IMR-90 (cell line): ENCODE measurements around the gene IER5. TPM values are rescaled to one million over a fixed set of nuclear protein-coding genes. Genes with fewer than 3 reads are reported as not detected.

Source experiments
- ATAC-seq: fragments of 200-7000 bp; cut with Tn5 transposase; 2 replicates; pipeline ENCODE4 v1.9.1; 2020; ENCODE audit warnings: low read depth, mild to moderate bottlenecking, moderate library complexity
- BruUV-seq: library from RNA; stranded (reverse); fragments of 400-500 nt; replicated peaks from 2 replicates; lab custom pipeline; 2021; lab: Mats Ljungman, UMichigan
- CTCF ChIA-PET: fragments of 300-600 bp; formaldehyde crosslinking; extraction: SDS; loops from one replicate; lab custom pipeline; 2021; ENCODE audit warnings: antibody characterized with exemption; lab: Yijun Ruan, JAX
- POLR2A ChIA-PET: fragments of 300-600 bp; sonication (Branson Sonifier 250); formaldehyde crosslinking; loops from one replicate; lab custom pipeline; 2022; ENCODE audit warnings: antibody characterized with exemption; ENCODE audit not compliant: unreplicated experiment; lab: Charles Lee
- DNase-seq: peaks from one replicate; pipeline ENCODE4 v3.0.0; 2013
- H2AFZ ChIP-seq: replicated peaks from 2 replicates; pipeline ENCODE3; 2013; ENCODE audit warnings: low read length, mild to moderate bottlenecking; ENCODE audit not compliant: poor library complexity
- H2AK5ac ChIP-seq: 2 replicates; pipeline ENCODE4 v1.6.1; 2013; ENCODE audit warnings: low read depth, low read length, inconsistent platforms
- H2AK9ac ChIP-seq: replicated peaks from 2 replicates; pipeline ENCODE3; 2013; ENCODE audit warnings: mild to moderate bottlenecking, low read depth, low read length, moderate library complexity; ENCODE audit not compliant: poor library complexity
- H2BK120ac ChIP-seq: 2 replicates; pipeline ENCODE4 v1.6.1; 2013; ENCODE audit warnings: low read depth, low read length, inconsistent platforms
- H2BK15ac ChIP-seq: 3 replicates; pipeline ENCODE4 v1.6.1; 2013; ENCODE audit warnings: low read depth, low read length, inconsistent platforms
- H2BK20ac ChIP-seq: 2 replicates; pipeline ENCODE4 v1.6.1; 2013; ENCODE audit warnings: low read depth, mild to moderate bottlenecking, inconsistent platforms, low read length, moderate library complexity
- H2BK5ac ChIP-seq: 2 replicates; pipeline ENCODE4 v1.6.1; 2013; ENCODE audit warnings: mild to moderate bottlenecking, low read depth, low read length, inconsistent platforms; ENCODE audit not compliant: poor library complexity, severe bottlenecking
- H3K14ac ChIP-seq: replicated peaks from 2 replicates; pipeline ENCODE4 v1.6.1; 2013; ENCODE audit warnings: low read depth, low read length, inconsistent platforms
- H3K18ac ChIP-seq: 2 replicates; pipeline ENCODE4 v1.6.1; 2013; ENCODE audit warnings: low read depth, low read length, control low read depth
- H3K23ac ChIP-seq: 2 replicates; pipeline ENCODE4 v1.6.1; 2013; ENCODE audit warnings: low read depth, low read length, inconsistent platforms
- H3K27ac ChIP-seq: 2 replicates; pipeline ENCODE4 v1.5.1; 2013; ENCODE audit warnings: mild to moderate bottlenecking, control low read depth, low read length; ENCODE audit not compliant: insufficient read depth
- H3K27me3 ChIP-seq: 2 replicates; pipeline ENCODE4 v1.6.1; 2013; ENCODE audit warnings: low read length; ENCODE audit not compliant: control insufficient read depth, insufficient read depth
- H3K36me3 ChIP-seq: 2 replicates; pipeline ENCODE4 v1.6.1; 2013; ENCODE audit warnings: low read length, mixed read lengths; ENCODE audit not compliant: control insufficient read depth, insufficient read depth
- H3K4ac ChIP-seq: 2 replicates; pipeline ENCODE4 v1.6.1; 2013; ENCODE audit warnings: low read depth, low read length, inconsistent platforms
- H3K4me1 ChIP-seq: 2 replicates; pipeline ENCODE4 v1.6.1; 2013; ENCODE audit warnings: low read length, mixed read lengths; ENCODE audit not compliant: control insufficient read depth, insufficient read depth
- H3K4me2 ChIP-seq: 2 replicates; pipeline ENCODE4 v1.6.1; 2013; ENCODE audit warnings: low read depth, mild to moderate bottlenecking, control low read depth, low read length, moderate library complexity
- H3K4me3 ChIP-seq: 2 replicates; pipeline ENCODE4 v1.5.1; 2013; ENCODE audit warnings: low read depth, mild to moderate bottlenecking, control low read depth, low read length, moderate library complexity; ENCODE audit not compliant: insufficient read depth
- H3K56ac ChIP-seq: 2 replicates; pipeline ENCODE4 v1.6.1; 2013; ENCODE audit warnings: low read length, inconsistent platforms; ENCODE audit not compliant: insufficient read depth; ENCODE audit errors: extremely low read depth
- H3K79me1 ChIP-seq, 2 experiments: 2 replicates each; pipeline ENCODE4 v1.6.1; 2013; ENCODE audit warnings: low read length in 2 of 2, inconsistent platforms in 1 of 2, low read depth in 1 of 2
- H3K9ac ChIP-seq: 2 replicates; pipeline ENCODE4 v1.6.1; 2013; ENCODE audit warnings: low read depth, low read length, control low read depth
- H3K9me1 ChIP-seq: 2 replicates; pipeline ENCODE4 v1.6.1; 2013; ENCODE audit warnings: low read length, inconsistent platforms; ENCODE audit not compliant: insufficient read depth
- H3K9me3 ChIP-seq: 2 replicates; pipeline ENCODE4 v1.6.1; 2013; ENCODE audit warnings: low read length; ENCODE audit not compliant: control insufficient read depth, insufficient read depth
- H4K20me1 ChIP-seq: 2 replicates; pipeline ENCODE4 v1.6.1; 2013; ENCODE audit warnings: low read length, inconsistent platforms; ENCODE audit not compliant: insufficient read depth
- H4K5ac ChIP-seq: 2 replicates; pipeline ENCODE4 v1.6.1; 2013; ENCODE audit warnings: mild to moderate bottlenecking, low read depth, low read length, control low read depth
- H4K8ac ChIP-seq, 2 experiments: 2 replicates each; pipeline ENCODE4 v1.6.1; 2013; ENCODE audit warnings: low read depth in 2 of 2, low read length in 2 of 2, control low read depth in 1 of 2, inconsistent platforms in 1 of 2
- H4K91ac ChIP-seq: 2 replicates; pipeline ENCODE4 v1.6.1; 2013; ENCODE audit warnings: low read depth, low read length, inconsistent platforms; ENCODE audit not compliant: insufficient read depth
- MXI1 ChIP-seq: IDR thresholded peaks from 2 replicates; pipeline ENCODE4 v1.6.1; 2012; ENCODE audit warnings: low read depth, mild to moderate bottlenecking, low read length, moderate library complexity, borderline replicate concordance
- WGBS, 2 experiments: methylation state at CpG; one replicate each; pipeline versions ENCODE4 v1.1.5 to v1.1.7; 2013; ENCODE audit warnings: missing lambda C conversion rate in 2 of 2; ENCODE audit not compliant: insufficient read length in 1 of 2; ENCODE audit errors: extremely low coverage in 2 of 2; 5-methylcytosine and 5-hydroxymethylcytosine counted together
- dilution Hi-C: fragments of 300-500 bp; cut with HindIII; formaldehyde crosslinking; loops from one replicate; pipeline ENCODE4 v1.14.3; 2018; ENCODE audit warnings: low sequenced_read_pairs; ENCODE audit not compliant: unreplicated experiment
- in situ Hi-C: fragments of 300-500 bp; cut with MboI; formaldehyde crosslinking; loops from 3 replicates; pipeline ENCODE4 v1.14.3; 2019; ENCODE audit warnings: low sequenced_read_pairs, inconsistent platforms, mixed read lengths
- intact Hi-C: fragments of 100-400 bp; cut with micrococcal nuclease; formaldehyde crosslinking; loops from 2 replicates; pipeline ENCODE4 v1.10.0; 2022
- polyA plus RNA-seq, 3 experiments: library from polyadenylated mRNA; depleted of rRNA; stranded (reverse); fragments of >200 nt; gene quantifications; 2 replicates each; pipeline ENCODE4 v1.2.3, GENCODE V29; 2012; ENCODE audit warnings: low replicate concordance in 1 of 3
- total RNA-seq: library from RNA; depleted of rRNA; stranded (reverse); fragments of >200 nt; gene quantifications from 2 replicates; pipeline ENCODE4 v1.2.3, GENCODE V29; 2012

IER5 gene
- total and polyA plus RNA-seq, 2 of the 4 experiments (the other 2 are of a cell fraction), result 15.8 to 27.1 TPM

DNA sequence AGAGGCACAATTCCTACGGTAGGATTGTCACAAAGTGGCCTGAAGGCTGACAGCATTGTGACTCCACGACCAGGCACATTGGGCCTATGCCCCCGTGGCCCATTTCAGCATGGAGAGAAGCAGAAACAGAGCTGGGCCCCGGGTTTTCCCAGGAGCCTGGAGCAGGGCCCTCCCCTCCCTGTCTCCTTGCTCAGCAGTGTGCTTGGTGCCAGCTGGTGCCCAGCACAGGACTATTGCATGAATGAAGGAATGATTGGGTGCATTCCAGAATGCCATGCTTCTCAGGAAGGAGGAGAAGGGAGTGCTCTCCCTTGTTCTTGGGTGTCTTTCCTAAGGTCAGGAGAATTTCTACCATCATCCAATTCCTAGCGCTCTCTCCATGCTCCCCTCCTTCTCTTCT is 33.7 kb downstream of the IER5 start:
- 68% methylated on average over 3 of the region's 5 CpGs; no CpG with 5 or more reads in 1 of the 2 experiments for WGBS, 2 experiments
- no peak overlapping the region for H4K91ac ChIP-seq
- H3K27ac ChIP-seq, result no peak overlapping the region
- BruUV-seq, result no TSS peak
- no peak overlapping the region for H2BK120ac ChIP-seq
- peaks cover 5% of the 10 kb centered on the region; the same call in 1 of the 2 replicates for H3K9me1 ChIP-seq
- DNase-seq (no peak), ATAC-seq (no peak)
- no peak overlapping the region for H2AK5ac ChIP-seq
- H2AK9ac ChIP-seq, result peak overlapping the region; percentile 63
- H3K4me2 ChIP-seq, result no peak overlapping the region
- H3K27me3 ChIP-seq, result no peaks in the 10 kb centered on the region
- intact Hi-C loops (no loop called here), dilution Hi-C loops (no loop called here), in situ Hi-C loops (no loop called here)
- no peak overlapping the region for H3K4me3 ChIP-seq
- H3K56ac ChIP-seq, result no peak overlapping the region
- ChIA-PET CTCF (no interaction called here), POLR2A (no interaction called here)
- H3K79me1 ChIP-seq, result no peaks in the 10 kb centered on the region; a peak in 1 of 4 replicates
- H2AFZ ChIP-seq, result no peak overlapping the region
- no peak overlapping the region for H2BK15ac ChIP-seq
- no peak overlapping the region for H3K14ac ChIP-seq
- H3K18ac ChIP-seq, result no peak overlapping the region
- H4K20me1 ChIP-seq, result no peaks in the 10 kb centered on the region
- H4K5ac ChIP-seq, result no peak overlapping the region
- H2BK20ac ChIP-seq, result 0 out of 2 replicates have a peak overlapping the region, but pooled peaks have one; percentile 6
- no peak overlapping the region for H2BK5ac ChIP-seq
- no peaks in the 10 kb centered on the region for H3K36me3 ChIP-seq
- no peak for TF ChIP-seq MXI1
- H3K9ac ChIP-seq, result no peak overlapping the region
- H3K4ac ChIP-seq, result peak overlapping the region; percentile 30
- no peak overlapping the region for H4K8ac ChIP-seq
- peaks cover 16% of the 10 kb centered on the region for H3K4me1 ChIP-seq
- no peak overlapping the region for H3K23ac ChIP-seq
- H3K9me3 ChIP-seq, result no peaks in the 10 kb centered on the region
